ENCODE measurements around the gene SOX8.

SOX8 gene

DNA sequence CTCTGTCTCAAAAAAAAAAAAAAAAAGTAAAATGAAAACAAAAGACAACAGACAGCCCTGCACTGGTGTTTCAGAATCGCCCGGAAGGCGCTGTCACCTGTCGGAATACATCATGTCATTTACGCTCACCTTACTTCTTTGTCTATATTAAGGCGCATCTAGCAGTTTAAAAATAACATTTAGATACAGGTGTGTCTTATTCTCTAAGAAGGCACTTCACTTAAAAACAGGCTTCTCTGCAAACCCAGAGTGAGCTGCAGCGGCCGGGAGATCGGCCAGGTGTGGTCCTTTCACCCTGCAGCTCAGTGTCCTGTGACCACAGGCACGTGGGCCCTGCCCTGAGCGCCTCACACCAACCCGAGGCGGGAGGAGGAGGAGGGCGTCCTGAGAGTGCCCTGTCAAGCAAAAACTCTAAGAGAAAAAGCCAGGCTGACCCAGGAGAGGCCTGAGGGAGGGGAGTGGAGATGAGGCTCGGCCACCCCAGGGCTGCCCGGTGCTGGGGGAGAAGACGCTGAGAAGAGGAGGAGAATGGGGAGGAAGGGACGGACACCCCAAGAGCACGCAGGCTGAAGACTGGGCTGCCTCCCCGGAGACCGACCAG lies 7.5 kb upstream of the SOX8 start:
- no peak overlapping the region for H3K4me3 ChIP-seq (ENCODE audit: low read length)
- TF ChIP-seq ZNF274 (IDR thresholded peaks at IDR 0.05; ENCODE audit: low read depth, low read length), result no peak

GRCh38 chr16:974611-975261 lies 6.8 kb upstream of the SOX8 start:
- no peak overlapping the region for H3K4me3 ChIP-seq (ENCODE audit: low read length)
- no peak for TF ChIP-seq ZNF274 (IDR thresholded peaks at IDR 0.05; ENCODE audit: low read depth, low read length)

GRCh38 chr16:975291-975690 lies 6.3 kb upstream of the SOX8 start:
- TF ChIP-seq ZNF274 (IDR thresholded peaks at IDR 0.05; ENCODE audit: low read depth, low read length), result no peak
- H3K4me3 ChIP-seq (ENCODE audit: low read length), result no peak overlapping the region

DNA sequence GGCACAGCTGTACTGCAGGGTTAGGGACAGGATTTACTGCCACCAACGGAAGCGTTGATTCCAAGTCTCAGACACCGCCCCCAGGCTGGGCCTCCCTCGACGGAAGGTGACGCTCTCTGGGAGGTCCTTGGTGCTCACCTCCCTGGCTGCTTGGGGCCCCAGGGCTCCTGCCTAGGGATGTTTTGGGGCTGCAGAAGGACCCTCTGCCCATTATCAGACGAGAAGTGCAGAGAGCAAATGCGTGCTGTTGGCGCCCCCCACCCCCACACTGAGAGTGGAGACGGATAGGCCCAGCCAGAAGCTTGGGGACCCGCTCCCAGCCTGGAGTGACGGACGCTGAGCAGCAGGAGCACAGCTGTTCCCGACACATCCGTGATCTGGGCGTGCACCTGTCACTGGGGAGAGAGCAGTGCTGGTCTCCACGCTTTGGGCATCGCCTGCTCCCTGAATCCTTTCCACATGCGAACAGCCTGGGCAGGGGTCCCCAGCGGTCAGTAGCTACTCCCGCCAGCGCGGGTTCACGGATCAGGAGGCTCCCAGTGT lies 5.1 kb upstream of the SOX8 start:
- H3K4me3 ChIP-seq (ENCODE audit: low read length), result no peak overlapping the region
- TF ChIP-seq ZNF274 (IDR thresholded peaks at IDR 0.05; ENCODE audit: low read depth, low read length), result no peak

DNA sequence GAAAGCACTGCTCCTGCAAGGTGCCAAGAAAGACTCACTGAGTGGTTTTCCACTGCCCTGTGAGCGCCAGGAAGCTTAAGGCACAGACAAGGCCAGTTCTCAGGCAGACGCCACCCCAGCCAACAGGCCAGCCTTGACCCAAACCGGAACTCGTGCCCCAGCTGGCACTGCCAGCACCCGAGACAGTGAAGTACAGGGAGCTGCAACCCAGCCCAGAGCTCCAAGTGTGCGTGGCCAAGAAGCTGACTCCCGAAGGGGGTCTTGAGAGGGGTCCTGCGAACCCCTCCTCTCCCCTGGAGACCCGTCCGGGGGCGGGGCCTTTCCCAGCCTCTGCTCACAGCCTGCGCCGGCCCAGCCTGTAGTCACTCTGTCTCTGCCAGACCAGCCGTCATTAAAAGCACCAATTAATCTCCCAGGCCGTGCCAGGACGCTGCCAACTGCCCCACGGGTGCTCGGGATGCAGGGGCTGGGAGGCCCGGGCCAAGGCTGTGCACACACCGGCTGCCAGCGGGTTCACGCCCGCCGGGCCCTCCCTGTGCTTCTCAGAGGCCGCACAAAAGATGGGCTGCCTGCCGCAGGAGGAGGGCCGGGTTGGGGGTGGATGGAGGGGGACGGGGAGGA lies 4.4 kb upstream of the SOX8 start:
- TF ChIP-seq ZNF274 (IDR thresholded peaks at IDR 0.05; ENCODE audit: low read depth, low read length), result no peak
- H3K4me3 ChIP-seq (ENCODE audit: low read length), result no peak overlapping the region

DNA sequence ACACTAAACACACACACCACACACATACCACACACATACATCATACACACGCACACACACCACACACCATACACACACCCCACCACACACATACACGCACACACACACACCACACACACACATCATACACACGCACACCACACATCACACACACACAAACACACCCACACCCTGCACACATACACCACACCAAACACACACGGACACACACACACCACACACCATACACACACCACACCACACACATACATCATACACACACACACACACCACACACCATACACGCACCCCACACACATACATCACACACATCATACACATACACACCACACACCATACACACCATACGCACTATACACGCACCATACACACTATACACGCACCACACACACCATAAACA lies 3.7 kb upstream of the SOX8 start:
- no peak for TF ChIP-seq ZNF274 (IDR thresholded peaks at IDR 0.05; ENCODE audit: low read depth, low read length)
- H3K4me3 ChIP-seq (ENCODE audit: low read length), result no peak overlapping the region

DNA sequence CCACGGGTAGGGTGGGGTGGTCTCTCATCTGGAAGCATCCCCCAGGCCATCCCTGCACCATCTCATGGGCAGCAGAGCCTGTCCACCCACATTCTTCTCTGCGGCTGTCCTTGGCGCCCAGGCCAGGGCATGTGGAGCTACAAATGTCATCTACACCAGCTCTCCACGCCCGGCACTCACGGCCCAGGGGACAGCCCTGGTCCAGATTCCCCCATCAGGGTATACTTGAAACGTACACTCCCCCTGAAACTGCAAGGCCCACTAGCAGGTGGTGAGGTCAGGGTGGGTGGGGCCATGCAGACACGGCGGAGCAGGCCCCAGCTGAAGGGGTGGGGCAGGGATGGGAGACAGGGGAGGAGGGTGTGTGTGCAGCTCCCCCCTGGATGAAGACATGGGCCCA lies 3.2 kb upstream of the SOX8 start:
- H3K4me3 ChIP-seq (ENCODE audit: low read length), result no peak overlapping the region
- TF ChIP-seq ZNF274 (IDR thresholded peaks at IDR 0.05; ENCODE audit: low read depth, low read length), result no peak

DNA sequence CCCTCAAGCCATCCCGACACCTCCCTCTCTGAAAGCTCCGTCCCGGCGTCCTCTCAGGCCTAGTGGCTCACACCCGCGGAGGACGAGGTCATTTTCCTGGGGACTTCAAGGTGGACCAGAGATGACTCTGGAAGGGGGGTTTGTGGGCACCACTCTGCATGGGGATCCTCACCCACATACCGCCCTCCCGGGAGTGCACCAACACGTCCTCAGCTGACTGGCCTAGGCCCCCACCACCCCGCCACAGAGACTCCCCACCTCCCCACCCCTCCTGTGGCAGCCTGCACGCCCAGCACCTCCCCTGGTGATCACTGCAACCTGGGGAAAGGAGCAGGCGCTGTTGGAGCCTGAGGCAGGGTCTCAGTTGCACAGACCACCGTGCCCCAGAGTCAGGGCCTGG lies 2.4 kb upstream of the SOX8 start:
- no peak for TF ChIP-seq ZNF274 (IDR thresholded peaks at IDR 0.05; ENCODE audit: low read depth, low read length)
- H3K4me3 ChIP-seq (ENCODE audit: low read length), result no peak overlapping the region

DNA sequence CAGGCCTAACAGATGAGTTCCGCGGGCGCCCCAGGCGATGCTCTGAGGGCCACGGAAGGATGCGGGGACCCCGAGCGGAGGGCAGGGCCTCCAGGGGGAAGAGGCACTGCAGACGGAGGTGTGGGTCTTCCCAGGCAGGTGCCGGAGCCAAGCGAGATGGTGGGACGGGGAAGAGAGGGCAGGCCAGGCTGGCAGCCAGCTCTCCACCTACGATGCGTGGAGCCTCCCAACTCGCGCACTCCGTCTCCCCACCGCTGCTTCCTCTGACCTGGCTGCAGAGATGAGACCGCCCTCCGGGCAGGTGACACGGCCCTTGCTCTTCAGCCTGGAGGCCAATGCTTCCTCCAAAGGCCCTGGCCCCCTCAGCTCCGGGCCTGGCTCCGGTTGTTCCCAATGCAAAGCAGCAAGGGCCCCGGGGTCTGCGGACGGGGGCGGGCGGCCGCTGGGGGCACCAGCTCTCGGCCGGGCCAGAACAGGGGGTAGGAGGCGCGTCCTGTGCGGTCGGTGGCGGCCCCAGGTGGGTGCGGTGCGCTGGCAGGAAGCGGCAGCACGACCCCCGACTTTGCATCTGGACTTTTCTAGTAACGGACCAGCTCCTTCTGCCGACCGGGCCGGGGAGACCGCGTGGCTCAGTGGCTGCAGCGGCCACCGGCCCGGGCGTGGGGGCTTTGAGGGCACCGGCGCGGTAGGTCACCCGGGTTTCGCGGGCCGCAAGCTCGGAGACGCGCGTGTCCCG lies 1.5 kb upstream of the SOX8 start:
- H3K4me3 ChIP-seq (ENCODE audit: low read length), result no peak overlapping the region
- TF ChIP-seq ZNF274 (IDR thresholded peaks at IDR 0.05; ENCODE audit: low read depth, low read length), result no peak

DNA sequence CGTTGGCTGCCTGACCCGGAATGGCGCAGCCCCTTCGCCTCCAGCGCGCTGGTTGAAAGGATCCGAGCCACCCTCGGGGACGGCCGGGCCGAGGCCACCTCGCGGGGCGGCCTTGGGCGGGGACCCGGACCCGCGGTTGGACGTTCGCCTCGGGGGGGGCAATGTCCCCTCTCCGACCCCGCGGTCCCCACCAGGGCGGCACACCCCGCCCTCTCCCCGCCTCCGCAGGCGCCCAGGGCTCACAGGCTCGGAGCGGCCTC lies 1.0 kb upstream of the SOX8 start:
- TF ChIP-seq ZNF274 (IDR thresholded peaks at IDR 0.05; ENCODE audit: low read depth, low read length), result no peak
- H3K4me3 ChIP-seq (ENCODE audit: low read length), result no peak overlapping the region

DNA sequence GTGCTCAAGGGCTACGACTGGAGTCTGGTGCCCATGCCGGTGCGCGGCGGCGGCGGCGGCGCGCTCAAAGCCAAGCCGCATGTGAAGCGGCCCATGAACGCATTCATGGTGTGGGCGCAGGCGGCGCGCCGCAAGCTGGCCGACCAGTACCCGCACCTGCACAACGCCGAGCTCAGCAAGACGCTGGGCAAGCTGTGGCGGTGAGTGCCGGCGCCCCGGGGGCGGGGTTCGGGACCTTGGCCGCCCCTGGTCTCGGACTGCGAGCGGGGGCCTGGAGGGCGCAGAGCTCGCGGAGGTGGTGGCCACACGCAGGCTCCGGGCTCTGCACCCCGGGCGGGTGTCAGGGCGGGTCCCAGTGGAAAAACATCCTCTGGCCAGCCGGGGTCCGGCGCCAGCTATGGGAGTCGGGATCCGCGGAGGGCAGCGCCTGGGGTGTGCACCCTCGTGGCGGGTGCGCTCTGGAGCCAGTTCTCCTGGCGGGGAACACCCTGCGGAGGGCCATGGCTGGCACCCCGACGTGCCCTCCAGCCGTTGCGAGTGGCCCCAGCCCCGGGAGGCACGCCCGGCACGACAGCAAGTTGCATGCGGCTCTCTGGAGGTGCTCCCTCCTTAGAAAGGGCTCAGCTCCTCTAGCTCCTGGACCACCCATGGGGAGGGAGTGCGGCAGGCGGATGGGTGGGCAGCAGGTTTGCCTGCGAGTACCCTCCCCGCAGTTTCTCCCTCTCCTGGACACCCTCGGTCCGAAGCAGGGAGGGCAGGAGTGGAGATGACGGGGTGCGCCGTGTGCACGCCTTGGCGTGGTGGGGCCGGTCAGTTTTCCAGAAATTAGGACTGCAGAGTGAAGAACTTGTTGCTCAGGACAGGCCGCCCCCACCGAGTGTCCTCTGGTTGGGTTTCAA lies 824 bp downstream of the SOX8 start:
- TF ChIP-seq ZNF274 (IDR thresholded peaks at IDR 0.05; ENCODE audit: low read depth, low read length), result no peak
- H3K4me3 ChIP-seq (ENCODE audit: low read length), result no peak overlapping the region

DNA sequence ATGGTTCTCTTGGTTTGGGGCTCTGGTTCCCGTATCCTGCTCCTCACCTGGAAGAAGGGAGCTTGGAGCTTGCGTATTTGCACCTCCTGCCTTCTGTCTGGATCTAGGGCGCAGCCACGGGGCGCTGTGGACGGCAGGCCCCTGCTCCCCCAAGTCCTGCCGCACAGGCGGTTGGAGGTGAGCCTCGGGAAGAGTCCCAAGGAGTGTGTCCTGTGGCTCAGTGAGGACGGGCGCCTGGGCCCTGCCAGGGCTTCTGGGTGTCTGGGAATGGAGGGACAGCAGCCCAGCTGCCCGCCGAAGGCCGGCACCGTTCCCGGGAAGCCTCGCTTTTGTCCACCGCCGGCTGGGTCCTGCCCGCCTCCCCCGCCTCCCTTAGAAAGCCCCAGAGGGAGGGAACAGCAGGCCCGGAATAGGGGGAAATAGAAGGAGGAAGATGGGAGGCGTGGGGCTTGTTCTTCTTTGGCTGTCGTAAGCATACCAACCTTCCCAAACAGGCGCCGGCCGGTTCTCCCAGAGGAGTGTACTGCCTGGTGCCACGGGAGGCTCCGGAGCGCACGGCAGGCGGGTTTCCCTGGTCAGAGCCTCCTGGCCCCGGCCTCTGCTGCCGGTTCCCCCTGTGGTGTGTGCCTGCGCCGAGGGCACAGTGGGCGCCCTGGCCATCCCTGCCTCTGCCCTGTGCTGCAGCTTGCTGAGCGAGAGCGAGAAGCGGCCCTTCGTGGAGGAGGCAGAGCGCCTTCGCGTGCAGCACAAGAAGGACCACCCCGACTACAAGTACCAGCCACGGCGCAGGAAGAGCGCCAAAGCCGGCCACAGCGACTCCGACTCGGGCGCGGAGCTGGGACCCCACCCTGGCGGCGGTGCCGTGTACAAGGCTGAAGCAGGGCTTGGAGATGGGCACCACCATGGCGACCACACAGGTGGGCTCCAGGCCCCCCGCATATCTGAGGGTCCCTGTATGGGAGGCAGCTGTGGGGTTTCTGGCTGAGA lies 1.8 kb downstream of the SOX8 start:
- no peak for TF ChIP-seq ZNF274 (IDR thresholded peaks at IDR 0.05; ENCODE audit: low read depth, low read length)
- no peak overlapping the region for H3K4me3 ChIP-seq (ENCODE audit: low read length)

Data from GM08714 (cell line).